ENCODE data around the gene CCDC192. TPM values are rescaled to one million over a fixed set of nuclear protein-coding genes. Genes with fewer than 3 reads are reported as not detected.

CCDC192 gene
- total and polyA plus RNA-seq, 4 donors = 0.50 to 1.6 (median 1.0) TPM

DNA sequence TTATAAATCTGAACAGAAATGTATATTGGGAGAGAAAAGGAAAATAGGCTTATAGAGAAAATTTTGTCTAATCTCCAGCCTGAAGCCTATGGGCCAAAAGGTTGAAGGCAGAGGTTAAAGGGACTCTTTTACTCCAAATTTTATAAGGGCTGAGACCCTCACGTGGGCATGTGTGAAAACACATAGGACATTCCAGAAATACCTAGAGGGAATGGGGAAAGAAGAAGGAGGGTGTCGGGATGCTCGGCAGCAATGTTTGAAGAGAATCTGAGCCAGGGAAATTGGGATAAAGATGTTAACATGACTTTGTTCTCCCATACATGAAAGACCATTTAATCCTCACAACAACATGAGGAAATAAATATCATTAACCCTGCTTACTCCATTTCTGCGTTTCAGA is 278.3 kb downstream of the CCDC192 start:
- no peaks in the 10 kb centered on the region for H3K36me3 ChIP-seq (ENCODE audit: control insufficient read depth, insufficient read depth, low read length)
- H3K4me3 ChIP-seq (ENCODE audit: low read depth, low read length) = no peak overlapping the region
- H3K9me3 ChIP-seq (ENCODE audit: control insufficient read depth, insufficient read depth, low read length) = no peaks in the 10 kb centered on the region
- no peaks in the 10 kb centered on the region for H3K27me3 ChIP-seq (ENCODE audit: control insufficient read depth, insufficient read depth, low read length)
- no peak overlapping the region for H3K27ac ChIP-seq (ENCODE audit: low read depth, low read length)
- no peak for DNase-seq (ENCODE audit: low read depth in 4 of 6, low spot score in 6 of 6)
- no peaks in the 10 kb centered on the region for H3K4me1 ChIP-seq (ENCODE audit: control insufficient read depth, insufficient read depth, low read length)
- WGBS (ENCODE audit: insufficient coverage) = no CpG with 5 or more reads among the region's 4 CpGs

GRCh38 chr5:127985811-127986325 is 282.7 kb downstream of the CCDC192 start:
- no peak overlapping the region for H3K27ac ChIP-seq (ENCODE audit: low read depth, low read length)
- H3K9me3 ChIP-seq (ENCODE audit: control insufficient read depth, insufficient read depth, low read length) = no peaks in the 10 kb centered on the region
- no CpG with 5 or more reads among the region's 7 CpGs for WGBS (ENCODE audit: insufficient coverage)

DNA sequence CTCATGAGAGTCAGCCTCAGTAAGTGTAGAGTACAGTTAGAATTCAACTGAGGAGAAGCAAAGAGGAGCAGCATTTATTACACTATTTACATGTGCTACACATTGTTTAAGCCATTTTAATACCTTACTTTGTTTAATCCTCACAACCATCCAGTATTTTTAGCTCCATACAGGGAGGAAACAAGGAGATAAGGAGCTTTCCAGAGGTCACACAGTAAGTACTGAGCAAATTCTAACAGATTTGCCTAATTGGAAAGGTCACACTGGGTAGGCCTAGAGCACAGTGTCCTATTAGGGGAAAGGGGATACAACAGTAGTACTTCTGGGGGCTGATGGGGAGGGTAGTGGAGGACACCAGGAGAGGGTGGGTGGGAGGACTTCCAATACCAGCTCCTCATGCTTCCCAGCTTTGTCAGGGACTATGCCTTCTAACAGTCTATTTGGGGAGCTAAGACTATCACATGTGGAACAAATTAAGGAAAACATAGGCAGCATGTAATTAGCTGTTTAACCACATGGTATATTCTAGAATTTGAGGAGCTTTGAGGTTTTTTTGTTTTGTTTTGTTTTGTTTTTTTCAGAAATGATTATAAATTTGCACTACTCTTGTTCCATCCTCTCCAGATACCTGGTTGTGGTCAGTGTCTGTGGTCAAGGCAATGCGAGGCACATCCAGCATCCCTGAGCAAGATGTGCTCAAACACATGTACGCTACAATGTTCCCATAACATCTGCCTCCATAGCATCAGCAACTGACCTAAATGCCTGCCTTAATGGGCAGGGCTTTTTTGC is 284.4 kb downstream of the CCDC192 start:
- H3K4me1 ChIP-seq (ENCODE audit: control insufficient read depth, insufficient read depth, low read length) = no peaks in the 10 kb centered on the region
- H3K36me3 ChIP-seq (ENCODE audit: control insufficient read depth, insufficient read depth, low read length) = no peaks in the 10 kb centered on the region
- 100% methylated on average over 1 of the region's 2 CpGs for WGBS (ENCODE audit: insufficient coverage)
- DNase-seq (ENCODE audit: low read depth in 4 of 6, low spot score in 6 of 6) = no peak
- no peaks in the 10 kb centered on the region for H3K27me3 ChIP-seq (ENCODE audit: control insufficient read depth, insufficient read depth, low read length)
- H3K27ac ChIP-seq (ENCODE audit: low read depth, low read length) = no peak overlapping the region
- no peaks in the 10 kb centered on the region for H3K9me3 ChIP-seq (ENCODE audit: control insufficient read depth, insufficient read depth, low read length)
- H3K4me3 ChIP-seq (ENCODE audit: low read depth, low read length) = no peak overlapping the region

More at GRCh38 chr5:127985811-127986325, 282.7 kb downstream of the CCDC192 start:
- Histone ChIP-seq H3K4me1 (ENCODE audit: control insufficient read depth, insufficient read depth, low read length) (no peaks in the 10 kb centered on the region), H3K36me3 (ENCODE audit: control insufficient read depth, insufficient read depth, low read length) (no peaks in the 10 kb centered on the region), H3K4me3 (ENCODE audit: low read depth, low read length) (no peak overlapping the region), H3K27me3 (ENCODE audit: control insufficient read depth, insufficient read depth, low read length) (no peaks in the 10 kb centered on the region)
- DNase-seq (ENCODE audit: low read depth in 4 of 6, low spot score in 6 of 6) = no peak

GRCh38 chr5:127988146-127988760 is 285.1 kb downstream of the CCDC192 start:
- no peaks in the 10 kb centered on the region for H3K4me1 ChIP-seq (ENCODE audit: control insufficient read depth, insufficient read depth, low read length)
- no peaks in the 10 kb centered on the region for H3K27me3 ChIP-seq (ENCODE audit: control insufficient read depth, insufficient read depth, low read length)
- H3K36me3 ChIP-seq (ENCODE audit: control insufficient read depth, insufficient read depth, low read length) = no peaks in the 10 kb centered on the region
- DNase-seq (ENCODE audit: low read depth in 4 of 6, low spot score in 6 of 6) = peak in 2 of 6 donors; percentile 34 to 47
- H3K4me3 ChIP-seq (ENCODE audit: low read depth, low read length) = no peak overlapping the region
- no peaks in the 10 kb centered on the region for H3K9me3 ChIP-seq (ENCODE audit: control insufficient read depth, insufficient read depth, low read length)
- no peak overlapping the region for H3K27ac ChIP-seq (ENCODE audit: low read depth, low read length)

Other genes starting within 250 kb of the CCDC192 start
- 10 to 100 TPM; 44.5 to 58.2 TPM for gene PRRC1, start 185.8 kb upstream of the CCDC192 start, total RNA-seq
- gene PRRC1, start 185.8 kb upstream of the CCDC192 start, polyA plus RNA-seq (ENCODE audit: insufficient read length in 2 of 2) = 10 to 100 TPM; 30.9 to 38.3 TPM
- 10 to 100 TPM; 19.9 to 21.4 TPM for gene CTXN3, start 54.3 kb upstream of the CCDC192 start, total RNA-seq
- 10 to 100 TPM in 1 of 2 donors, 1 to 10 TPM in 1; 9.6 to 10.8 TPM for gene CTXN3, start 54.3 kb upstream of the CCDC192 start, polyA plus RNA-seq (ENCODE audit: insufficient read length in 2 of 2)